Chondrocyte (in vitro differentiated cells): ENCODE data around the gene RALGAPA2. TPM values are rescaled to one million over a fixed set of nuclear protein-coding genes. Genes with fewer than 3 reads are reported as not detected.

Experiments used
- DNase-seq: peaks from one replicate; pipeline ENCODE4 v3.0.0; 2021; ENCODE audit warnings: mixed read lengths, low spot score
- H3K27ac Mint-ChIP-seq: one replicate; pipeline ENCODE4 v1.8.0; 2021; ENCODE audit warnings: mild to moderate bottlenecking, moderate library complexity, mixed read lengths; ENCODE audit not compliant: unreplicated experiment
- H3K27me3 Mint-ChIP-seq: 2 replicates; pipeline ENCODE4 v1.8.0; 2021; ENCODE audit warnings: low read depth, mixed read lengths
- H3K36me3 Mint-ChIP-seq: 2 replicates; pipeline ENCODE4 v1.8.0; 2021; ENCODE audit warnings: low read depth, mixed read lengths
- H3K4me1 Mint-ChIP-seq: 2 replicates; pipeline ENCODE4 v1.8.0; 2021; ENCODE audit warnings: low read depth, mild to moderate bottlenecking, mixed read lengths
- H3K4me3 Mint-ChIP-seq: one replicate; pipeline ENCODE4 v1.8.0; 2021; ENCODE audit warnings: mild to moderate bottlenecking, moderate library complexity, mixed read lengths; ENCODE audit not compliant: unreplicated experiment
- H3K9me3 Mint-ChIP-seq: 2 replicates; pipeline ENCODE4 v1.8.0; 2021; ENCODE audit warnings: low read depth, mixed read lengths
- CTCF ChIP-seq: fragments of 200-600 bp; sonication (generic); IDR thresholded peaks from 2 replicates; pipeline ENCODE4 v1.5.0; 2021; ENCODE audit warnings: antibody characterized with exemption, mild to moderate bottlenecking, moderate library complexity
- total RNA-seq: library from RNA; stranded (reverse); gene quantifications from 3 replicates; pipeline ENCODE4 v1.2.1, GENCODE V29; 2021

The RALGAPA2 gene
- total RNA-seq, 1 donor from 2014 or later, result 9.5 TPM

- H3K9me3 Mint-ChIP-seq, result no peaks in the 10 kb centered on the region
Measured at GRCh38 chr20:20462185-20462584, 250.3 kb downstream of the RALGAPA2 start.

GRCh38 chr20:20461551-20461950 is 250.9 kb downstream of the RALGAPA2 start:
- H3K4me3 Mint-ChIP-seq, result no peak overlapping the region
- DNase-seq, result no peak
- H3K27ac Mint-ChIP-seq, result no peak overlapping the region
- TF ChIP-seq CTCF, result no peak
- H3K36me3 Mint-ChIP-seq, result peaks cover 4% of the 10 kb centered on the region
- H3K9me3 Mint-ChIP-seq, result no peaks in the 10 kb centered on the region
- peaks cover 5% of the 10 kb centered on the region for H3K4me1 Mint-ChIP-seq
- no peaks in the 10 kb centered on the region for H3K27me3 Mint-ChIP-seq

More at GRCh38 chr20:20462185-20462584, 250.3 kb downstream of the RALGAPA2 start:
- no peaks in the 10 kb centered on the region for H3K27me3 Mint-ChIP-seq
- no peak for DNase-seq
- peaks cover 5% of the 10 kb centered on the region for H3K4me1 Mint-ChIP-seq
- H3K27ac Mint-ChIP-seq, result no peak overlapping the region
- no peak for TF ChIP-seq CTCF
- peaks cover 4% of the 10 kb centered on the region for H3K36me3 Mint-ChIP-seq
- no peak overlapping the region for H3K4me3 Mint-ChIP-seq

GRCh38 chr20:20459726-20460125 is 252.7 kb downstream of the RALGAPA2 start:
- no peak overlapping the region for H3K4me3 Mint-ChIP-seq
- DNase-seq, result no peak
- H3K27me3 Mint-ChIP-seq, result no peaks in the 10 kb centered on the region
- peaks cover 5% of the 10 kb centered on the region for H3K4me1 Mint-ChIP-seq
- no peak for TF ChIP-seq CTCF
- H3K27ac Mint-ChIP-seq, result no peak overlapping the region
- H3K36me3 Mint-ChIP-seq, result peaks cover 6% of the 10 kb centered on the region
- H3K9me3 Mint-ChIP-seq, result no peaks in the 10 kb centered on the region

GRCh38 chr20:20457392-20458126 is 254.9 kb downstream of the RALGAPA2 start:
- Mint-ChIP-seq H3K36me3 (peaks cover 4% of the 10 kb centered on the region), H3K9me3 (no peaks in the 10 kb centered on the region), H3K27me3 (no peaks in the 10 kb centered on the region), H3K4me3 (no peak overlapping the region), H3K4me1 (peaks cover 7% of the 10 kb centered on the region), H3K27ac (no peak overlapping the region)
- TF ChIP-seq CTCF, result no peak
- DNase-seq, result no peak

- no peak for TF ChIP-seq CTCF
- no peaks in the 10 kb centered on the region for H3K27me3 Mint-ChIP-seq
- H3K9me3 Mint-ChIP-seq, result no peaks in the 10 kb centered on the region
- H3K27ac Mint-ChIP-seq, result no peak overlapping the region
- H3K4me1 Mint-ChIP-seq, result peaks cover 13% of the 10 kb centered on the region
- no peak for DNase-seq
- peaks cover 4% of the 10 kb centered on the region for H3K36me3 Mint-ChIP-seq
- H3K4me3 Mint-ChIP-seq, result no peak overlapping the region
Measured at GRCh38 chr20:20456741-20457140, 255.7 kb downstream of the RALGAPA2 start.
